GM19193 (cell line): ENCODE results near the gene TRABD2B.

Experiments used
- POLR2A ChIP-seq: IDR thresholded peaks from 4 replicates; pipeline ENCODE4 v1.6.1; 2011; ENCODE audit not compliant: insufficient read depth, insufficient read length; ENCODE audit errors: extremely low read depth

The TRABD2B gene

DNA sequence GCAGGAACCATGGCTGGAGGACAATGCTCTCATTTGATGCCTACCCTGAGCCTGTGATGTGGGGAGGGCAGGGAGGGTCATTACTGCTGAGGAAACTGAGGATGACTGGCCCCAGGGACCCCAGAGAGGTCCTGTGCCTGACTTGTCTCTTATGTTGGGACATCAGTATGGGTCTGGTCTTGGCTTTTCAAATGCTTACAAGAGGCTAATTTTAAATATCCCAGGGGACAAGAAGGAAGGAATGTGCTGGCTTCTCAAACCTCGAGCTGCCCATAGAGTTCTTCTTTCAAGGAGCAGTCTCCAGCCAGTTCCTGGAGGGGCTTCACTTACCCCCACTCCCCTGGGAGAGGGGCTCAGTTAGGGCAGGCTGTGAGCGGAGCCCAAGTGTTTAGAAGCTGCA, 168.2 kb downstream of the TRABD2B start:
- no peak for TF ChIP-seq POLR2A

DNA sequence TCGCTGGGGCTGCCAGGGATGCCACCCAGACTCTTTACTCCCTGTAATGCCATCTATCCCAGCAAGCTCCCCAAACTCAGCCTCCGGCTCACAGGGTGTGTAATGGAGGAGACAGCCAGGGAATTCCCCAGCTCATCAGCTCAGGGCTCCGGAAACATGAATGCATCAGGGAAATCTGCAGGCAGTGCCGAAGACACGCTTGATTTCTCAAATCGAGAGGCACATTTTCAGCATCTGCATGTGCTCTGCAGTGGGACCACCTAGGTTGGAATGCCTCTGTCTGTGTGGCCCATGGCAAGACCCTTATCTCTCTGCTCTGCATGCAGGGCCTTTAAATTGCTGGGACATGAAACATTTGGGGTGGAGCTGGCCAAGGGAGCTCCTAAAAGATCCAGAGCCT, 170.1 kb downstream of the TRABD2B start:
- TF ChIP-seq POLR2A = no peak

DNA sequence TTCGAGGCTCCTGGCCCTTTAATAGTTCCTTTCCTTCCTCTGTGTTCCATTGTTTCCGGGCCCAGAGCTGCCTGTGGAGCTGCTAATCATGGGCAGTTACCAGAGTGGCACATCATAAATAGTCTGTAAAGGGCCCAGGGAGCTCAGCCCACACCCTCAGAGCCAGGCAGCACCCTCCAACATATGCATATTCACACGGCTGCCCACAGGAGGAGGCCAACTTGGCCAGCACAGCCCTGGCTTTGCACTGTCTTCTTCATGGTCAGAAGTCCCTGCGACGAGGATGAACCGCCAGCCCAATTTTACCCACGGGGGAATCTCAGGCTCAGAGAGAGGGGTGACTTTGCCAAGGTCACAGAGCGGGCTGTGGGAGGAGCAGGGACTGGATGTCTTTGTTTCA, 172.5 kb downstream of the TRABD2B start:
- TF ChIP-seq POLR2A = no peak

DNA sequence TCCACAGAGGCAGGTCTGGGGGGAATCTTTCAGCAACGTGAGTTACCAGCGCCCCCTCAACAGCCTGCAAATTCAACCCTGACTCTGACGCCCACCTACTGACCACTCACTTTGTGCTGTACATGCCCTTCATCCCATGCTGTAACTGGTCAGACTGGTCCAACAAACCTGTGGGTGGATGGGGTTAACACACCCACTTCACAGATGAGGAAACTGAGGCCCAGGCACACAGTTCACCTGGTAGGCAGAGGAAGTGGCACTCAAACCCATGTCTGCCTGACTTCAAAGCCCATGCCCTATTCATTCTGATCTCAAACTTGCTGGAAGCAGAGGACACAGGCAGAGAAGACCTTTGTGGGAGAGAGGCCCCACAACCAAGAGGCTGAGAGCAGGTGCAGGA, 172.9 kb downstream of the TRABD2B start:
- no peak for TF ChIP-seq POLR2A

DNA sequence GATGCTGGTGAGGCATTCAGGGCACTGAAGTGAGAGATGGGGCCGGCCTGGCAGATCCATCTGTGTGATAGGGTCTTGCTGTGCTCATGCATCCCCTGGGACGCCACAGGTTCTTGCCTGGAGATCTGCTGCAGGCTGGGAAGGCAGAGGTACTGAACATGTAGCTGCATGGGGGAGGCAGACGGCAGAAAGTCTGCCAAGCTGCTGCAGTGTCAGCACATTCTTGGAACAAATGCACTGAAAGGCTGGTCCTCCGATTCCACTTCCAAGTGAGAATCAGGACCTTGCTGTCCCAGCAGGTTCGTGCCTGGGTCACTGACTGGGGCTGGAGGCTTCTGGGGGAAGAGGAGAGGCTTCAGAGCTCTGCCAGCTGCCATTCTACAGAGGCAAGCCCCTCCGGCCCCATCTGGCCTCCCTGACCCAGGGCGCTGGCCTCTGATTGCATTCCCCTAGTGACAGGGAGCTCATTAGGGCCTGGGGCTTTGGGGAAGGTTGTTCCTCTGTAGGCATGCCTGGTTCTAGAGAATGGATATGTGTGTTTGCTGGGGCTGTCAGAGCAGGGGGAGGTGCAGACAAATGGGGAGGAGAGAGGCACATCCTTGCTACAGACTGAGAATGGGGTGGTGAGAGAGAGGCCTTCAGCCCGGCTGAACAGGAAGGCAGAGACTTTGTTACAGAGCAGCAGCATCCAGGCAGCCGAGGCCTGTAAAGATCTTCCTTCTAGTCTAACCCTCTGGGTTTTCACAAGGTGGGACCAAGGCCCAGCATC, 174.0 kb downstream of the TRABD2B start:
- no peak for TF ChIP-seq POLR2A

DNA sequence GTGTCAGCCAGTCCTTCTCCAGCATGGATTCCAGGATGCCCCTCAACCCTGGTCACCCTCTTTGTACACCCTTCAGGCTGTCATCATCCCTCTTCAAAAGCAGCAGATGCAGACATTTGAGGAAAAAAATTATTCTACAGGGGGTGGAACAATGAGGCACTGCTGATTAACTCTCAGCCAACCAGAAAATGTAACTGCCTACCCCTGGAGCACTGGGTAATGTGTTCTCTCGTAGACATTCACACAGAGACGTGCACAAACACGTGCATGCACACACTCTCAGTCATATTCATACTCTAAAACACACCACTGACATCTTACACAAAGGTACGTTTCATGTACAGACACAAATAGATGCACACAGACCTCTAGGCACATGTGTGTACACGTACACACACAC, 175.4 kb downstream of the TRABD2B start:
- no peak for TF ChIP-seq POLR2A

DNA sequence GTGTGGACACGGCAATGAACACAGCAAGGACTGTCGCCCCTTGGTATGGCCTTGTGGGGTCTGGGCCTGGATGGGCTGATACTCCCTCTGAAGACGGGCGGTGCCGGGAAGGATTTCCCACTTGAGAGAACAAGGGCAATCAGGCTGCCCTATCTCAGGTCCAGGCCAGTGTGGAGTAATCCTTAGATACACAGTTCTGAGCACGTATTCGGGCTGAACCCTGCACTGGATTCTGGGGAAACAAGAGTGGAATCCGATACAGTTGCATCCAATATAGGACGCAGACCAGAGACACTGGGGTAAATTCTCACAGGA, 177.7 kb downstream of the TRABD2B start:
- TF ChIP-seq POLR2A = no peak

DNA sequence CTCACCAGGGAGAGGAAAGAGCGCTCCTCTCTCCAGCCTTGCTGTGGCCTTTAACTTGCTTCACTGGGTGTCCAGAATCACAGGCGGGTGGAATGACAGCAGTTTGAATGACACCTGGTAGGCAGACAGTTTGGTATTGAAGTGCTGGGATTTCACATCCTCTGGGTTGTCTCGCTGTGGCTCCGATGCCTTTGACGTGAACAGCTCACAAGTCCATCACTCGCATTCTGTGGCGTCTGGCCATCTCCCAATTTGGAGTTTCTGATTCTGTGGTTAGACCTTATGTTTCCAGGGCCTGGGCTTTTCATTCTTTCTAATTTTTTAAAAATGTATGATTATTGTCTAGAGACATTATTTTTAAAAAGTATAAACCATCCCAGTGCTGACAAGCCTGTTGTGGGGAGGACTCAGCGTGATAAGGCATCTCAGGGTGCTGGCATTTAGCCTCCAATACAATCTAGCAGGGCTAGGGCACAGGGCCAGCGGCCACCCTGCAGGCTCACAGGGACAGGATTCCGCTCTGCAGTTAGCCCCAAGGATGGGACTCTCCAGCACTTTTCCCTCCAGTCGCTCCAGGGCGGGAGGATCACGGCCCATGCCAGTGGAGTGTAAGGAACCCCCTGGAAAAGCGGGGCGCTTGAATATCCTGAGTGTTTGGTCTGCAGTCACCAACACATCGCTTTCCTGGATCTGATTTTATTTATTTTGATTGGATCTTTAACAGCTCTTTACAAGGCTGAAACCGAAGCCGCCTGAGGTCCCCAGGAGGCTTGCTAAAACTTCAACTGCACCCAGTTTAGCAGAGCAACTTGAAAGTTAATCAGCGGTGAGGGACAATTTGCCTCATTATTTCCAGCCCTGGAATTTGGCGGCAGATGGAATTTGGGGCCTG, 178.3 kb downstream of the TRABD2B start:
- TF ChIP-seq POLR2A = no peak

DNA sequence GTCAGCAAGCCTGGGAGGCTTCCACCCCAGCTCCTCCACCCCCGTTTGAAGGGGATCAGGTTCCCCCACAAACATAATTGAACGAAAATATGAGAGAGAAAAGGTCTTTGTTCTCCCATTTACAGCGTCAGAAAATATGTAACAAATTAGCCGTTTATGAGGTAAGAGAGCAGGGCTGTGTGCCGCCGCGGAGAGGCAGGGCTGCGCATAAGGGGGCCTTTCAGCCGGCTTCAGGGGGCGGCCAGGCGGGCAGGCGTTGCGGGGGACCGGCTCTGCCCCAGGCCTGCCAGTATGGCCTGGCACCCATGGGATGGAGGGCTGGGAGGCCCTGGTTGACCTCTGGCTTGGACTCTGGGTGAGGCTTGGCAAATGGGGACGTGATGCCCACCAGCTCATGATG, 179.3 kb downstream of the TRABD2B start:
- no peak for TF ChIP-seq POLR2A

DNA sequence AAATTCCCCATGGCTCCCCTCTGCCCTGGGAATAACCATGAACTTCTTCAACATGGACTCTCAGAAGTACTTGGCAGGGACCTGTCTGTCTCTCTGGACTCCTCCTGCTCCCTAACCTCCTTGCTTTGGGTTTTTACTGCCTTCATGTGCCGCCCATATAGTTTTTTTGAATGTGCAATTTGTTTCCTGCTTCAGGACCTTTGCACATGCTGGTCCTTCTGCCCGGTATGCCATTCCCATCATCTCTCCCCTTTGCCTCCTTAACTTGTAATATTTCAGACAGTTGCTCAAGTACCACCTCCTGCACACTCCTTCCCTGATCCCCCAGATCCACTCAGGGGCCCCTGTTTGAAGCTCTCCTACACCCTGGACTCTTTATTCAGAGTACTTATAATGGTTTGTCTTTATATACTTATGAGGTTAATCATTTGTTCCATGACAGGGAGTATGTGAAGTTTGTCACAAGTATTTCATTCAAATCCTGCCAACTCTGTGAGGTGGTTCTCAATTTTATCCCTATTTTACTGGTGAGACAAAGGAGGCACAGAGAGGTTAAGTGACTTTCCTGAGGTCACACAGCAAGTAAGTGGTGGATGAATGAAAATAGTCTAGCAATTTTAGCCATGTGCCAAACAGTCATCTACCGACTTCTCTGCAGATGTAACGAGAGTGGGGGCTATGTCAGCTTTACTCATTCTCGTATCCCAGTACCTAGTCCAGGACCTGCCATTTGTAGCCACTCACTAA, 180.7 kb downstream of the TRABD2B start:
- TF ChIP-seq POLR2A = no peak

DNA sequence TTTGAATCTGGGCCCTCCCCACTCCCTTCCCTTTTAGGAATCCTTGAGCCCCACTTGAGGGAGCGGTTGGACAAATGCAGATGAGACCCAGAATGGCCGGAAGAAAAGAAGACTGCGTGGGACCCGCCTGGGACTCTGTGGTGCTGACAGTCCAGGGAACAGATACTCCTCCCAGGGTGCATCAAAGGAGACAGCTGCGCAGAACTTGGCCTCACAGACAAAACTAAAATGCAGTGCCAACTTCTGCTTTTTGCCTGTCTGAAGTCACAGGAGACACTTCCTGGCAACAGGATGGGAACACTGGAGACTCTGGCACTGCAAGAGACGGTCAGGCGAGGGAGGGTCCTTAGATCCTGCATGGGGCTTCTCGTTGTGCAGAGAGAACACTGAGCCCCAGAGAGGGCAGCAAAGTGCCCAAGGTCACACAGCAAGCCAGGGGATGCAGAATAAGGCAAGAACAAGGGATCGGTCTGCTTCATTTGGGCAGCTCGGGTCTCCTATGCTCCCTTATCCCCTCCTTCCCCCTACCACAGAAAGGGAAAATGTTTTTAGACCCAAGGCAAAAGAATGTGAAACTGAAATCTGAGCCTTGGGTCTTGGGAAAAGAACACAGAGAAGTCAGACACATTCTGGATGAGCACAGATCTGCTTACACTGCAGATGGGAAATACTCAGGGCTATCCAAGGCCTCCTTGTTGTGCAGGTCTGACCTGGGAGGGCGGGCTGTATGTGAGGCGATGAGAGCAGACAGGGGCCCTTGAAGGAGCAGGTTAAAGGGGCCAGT, 182.4 kb downstream of the TRABD2B start:
- no peak for TF ChIP-seq POLR2A

DNA sequence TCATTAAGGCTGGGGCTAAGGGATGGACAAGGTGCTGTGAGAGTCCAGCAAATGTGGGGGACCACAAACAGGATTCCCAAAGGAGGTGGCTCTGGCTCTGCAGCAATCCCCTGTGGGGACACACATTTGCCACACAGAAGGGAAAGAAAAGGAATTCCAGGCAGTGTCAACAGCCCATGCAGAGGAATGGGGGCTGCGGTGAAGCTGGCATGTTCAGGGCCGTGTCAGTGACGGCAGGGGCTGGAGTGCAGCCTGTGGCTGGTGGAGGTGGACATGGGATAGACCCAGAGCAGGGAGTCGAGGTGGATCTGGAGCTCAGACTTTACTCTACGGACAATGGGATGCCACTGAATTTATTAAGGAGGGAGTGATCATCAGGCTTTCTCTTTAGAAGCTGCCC, 183.2 kb downstream of the TRABD2B start:
- no peak for TF ChIP-seq POLR2A

DNA sequence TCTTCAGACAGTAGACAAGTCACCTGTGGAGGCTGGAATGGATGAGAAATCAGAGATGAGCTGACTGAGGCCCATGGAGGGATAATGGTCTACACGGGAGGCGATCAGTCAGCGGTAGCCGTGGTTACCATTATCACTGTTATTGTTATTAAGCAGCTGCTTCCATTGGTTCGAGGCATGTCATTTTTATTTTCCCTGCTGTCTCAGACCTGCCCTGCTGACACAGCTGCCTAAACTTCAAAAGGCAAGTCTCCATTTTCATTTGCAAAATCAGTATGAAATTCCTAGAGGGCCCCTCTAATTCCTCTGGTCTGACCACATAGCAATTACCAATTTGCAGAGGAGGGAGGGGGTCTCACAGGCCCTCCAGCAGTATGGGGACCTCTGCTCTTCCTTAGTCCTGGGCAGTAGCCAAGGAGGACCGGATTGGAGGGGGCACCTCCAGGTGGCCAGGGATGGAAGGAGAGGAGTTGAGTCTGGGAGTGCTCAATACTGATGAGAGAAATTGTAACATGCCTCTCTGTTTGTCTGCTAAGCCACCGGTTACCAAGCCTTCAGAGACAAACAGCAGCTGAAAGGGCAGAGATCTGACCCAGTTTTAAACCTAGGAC, 184.2 kb downstream of the TRABD2B start:
- no peak for TF ChIP-seq POLR2A

DNA sequence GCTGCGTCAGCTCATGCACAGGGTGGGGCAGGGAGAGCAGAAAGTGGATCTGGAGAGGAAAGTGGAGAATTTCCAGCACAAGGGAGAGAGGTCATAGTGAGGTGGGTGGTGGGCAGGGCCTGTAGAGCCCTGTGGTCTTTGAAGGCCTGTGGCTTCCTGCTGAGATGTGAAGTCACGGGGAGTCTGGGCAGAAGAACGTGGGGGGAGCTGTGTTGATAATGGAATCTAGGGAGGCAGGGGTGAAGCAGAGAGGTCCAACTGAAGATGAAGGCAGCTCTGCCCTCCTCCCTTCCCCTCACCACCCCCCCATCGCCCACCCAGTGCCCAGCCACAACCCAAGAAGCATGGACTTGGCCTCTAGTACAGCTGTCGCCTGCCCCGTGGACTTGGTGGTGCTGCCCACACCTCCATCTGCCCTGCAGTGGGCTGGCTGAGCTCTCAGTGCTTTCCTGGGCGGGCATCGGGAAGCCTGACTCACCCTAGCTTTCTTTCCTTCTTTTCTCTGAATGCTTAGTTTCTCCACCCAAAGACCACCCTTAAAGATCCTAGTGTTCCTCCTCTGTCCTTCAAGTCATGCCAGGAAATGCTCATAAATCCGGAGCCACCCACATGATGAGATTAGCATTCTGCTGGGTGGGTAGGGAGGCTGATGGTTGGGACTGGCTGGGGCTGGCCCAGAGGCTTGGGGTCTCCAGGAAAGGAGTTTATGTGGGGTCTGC, 186.1 kb downstream of the TRABD2B start:
- TF ChIP-seq POLR2A = no peak
